Activated CD4-positive, alpha-beta T cell treated with anti-CD3 and anti-CD28 coated beads, Interleukin-2, Interleukin-4, amounts not matched to agents 100 ng/mL and 50 ng/mL, durations not matched to agents 16 hours and 8 hours (primary cell): Measurements from ENCODE around the gene OR1E1.
"Not testable (repeated sequence)": the region's sequence is repeated elsewhere in the genome, so short reads cannot be mapped to it uniquely, and the experiment has no call there.

Source experiments
- DNase-seq: peaks from one replicate; pipeline ENCODE4 v3.0.0-alpha.2; 2020; ENCODE audit warnings: low spot score

Gene OR1E1, protein sequence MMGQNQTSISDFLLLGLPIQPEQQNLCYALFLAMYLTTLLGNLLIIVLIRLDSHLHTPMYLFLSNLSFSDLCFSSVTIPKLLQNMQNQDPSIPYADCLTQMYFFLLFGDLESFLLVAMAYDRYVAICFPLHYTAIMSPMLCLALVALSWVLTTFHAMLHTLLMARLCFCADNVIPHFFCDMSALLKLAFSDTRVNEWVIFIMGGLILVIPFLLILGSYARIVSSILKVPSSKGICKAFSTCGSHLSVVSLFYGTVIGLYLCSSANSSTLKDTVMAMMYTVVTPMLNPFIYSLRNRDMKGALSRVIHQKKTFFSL

DNA sequence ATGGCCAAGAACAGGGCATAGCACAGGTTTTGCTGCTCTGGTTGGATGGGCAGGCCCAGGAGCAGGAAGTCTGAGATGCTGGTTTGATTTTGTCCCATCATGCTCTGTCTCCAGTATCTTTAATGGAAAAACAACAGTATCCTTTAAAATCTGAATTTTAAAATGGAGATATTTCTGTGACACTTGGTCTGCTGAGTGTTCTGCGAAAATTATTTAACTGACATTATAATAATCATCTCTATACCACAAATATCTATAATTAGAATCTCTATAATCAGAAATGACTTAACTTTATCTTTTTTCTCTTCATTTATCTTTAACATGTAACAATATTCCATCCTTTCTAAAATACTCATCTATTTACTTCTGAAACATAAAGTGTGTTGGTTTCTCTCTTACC lies at the start of gene OR1E1:
Gene OR1E1 (minus strand): TSS at position 101 of the 400 bp plus-strand sequence. CDS start 0 bp downstream, at position 101.
- no peak for DNase-seq

DNA sequence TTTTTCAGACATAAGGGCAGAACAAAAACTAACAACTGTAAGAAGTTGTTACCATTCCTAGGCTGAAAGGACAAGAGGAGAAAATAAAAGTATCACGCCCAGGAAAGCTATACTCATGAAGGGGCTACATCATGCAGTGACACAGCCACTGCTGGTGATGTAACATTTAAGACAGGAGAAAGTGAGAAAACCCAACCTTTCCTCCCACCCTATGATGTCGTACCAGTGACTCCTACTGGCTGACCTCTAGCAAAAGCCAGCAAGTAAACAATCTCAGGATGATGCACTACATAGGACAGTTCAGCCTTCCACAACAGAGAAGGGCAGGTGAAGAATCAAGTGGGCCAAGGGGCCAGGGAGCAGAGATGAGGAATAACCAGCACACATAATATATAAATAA lies 49.4 kb upstream of the OR1E1 start:
- DNase-seq: no peak

DNA sequence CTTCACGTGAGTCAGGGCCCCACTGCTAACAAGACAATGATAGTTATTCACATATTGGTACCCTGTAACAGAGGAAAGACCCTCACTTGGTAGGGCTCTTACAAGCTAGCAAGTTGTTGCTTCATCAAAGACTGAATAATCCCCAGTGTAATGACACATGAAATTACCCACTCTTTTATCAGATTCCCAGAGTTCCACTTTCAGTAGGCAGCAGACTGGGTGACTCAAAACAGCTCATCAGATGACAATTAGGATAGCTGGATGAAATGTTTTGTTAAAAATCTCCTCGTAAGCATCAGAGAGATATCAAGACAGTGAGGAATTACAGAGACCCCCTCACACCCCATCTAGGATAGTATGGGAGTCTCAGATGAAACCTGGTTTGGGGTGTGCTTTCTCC lies 42.2 kb upstream of the OR1E1 start:
- DNase-seq: no peak

DNA sequence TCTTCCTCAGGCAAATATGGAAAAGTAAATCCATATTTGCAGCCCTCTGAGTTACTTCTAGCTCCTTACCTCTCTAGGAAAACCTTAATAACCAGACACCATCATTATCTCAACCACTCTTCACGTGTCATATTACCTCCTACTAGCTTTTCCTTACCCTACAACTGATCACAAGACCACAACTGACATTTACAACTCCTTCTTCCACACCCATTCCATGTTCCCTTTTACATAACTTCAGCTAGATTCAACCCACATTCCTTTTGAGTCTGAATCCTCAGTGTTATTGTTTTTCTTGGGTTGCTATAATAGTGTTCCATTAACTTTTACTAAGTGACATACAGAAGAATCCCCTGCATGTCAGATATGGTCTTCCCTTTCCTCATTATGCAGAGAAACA lies 40.2 kb upstream of the OR1E1 start:
- DNase-seq: no peak

DNA sequence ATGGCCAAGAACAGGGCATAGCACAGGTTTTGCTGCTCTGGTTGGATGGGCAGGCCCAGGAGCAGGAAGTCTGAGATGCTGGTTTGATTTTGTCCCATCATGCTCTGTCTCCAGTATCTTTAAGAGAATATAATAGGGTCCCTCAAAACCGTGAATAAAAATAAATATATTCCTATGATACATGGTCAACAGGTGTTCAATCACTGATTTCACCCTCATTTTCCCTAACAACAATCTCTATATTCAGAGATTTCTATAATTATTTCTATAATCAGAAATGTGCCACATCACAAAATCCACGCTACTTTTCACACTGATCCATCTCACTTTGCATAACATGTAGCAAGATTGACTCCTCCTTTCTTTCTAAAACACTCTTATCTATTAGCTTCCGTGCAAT lies 35.5 kb upstream of the OR1E1 start, which contains the start of gene OR1E2:
Gene OR1E2 (minus strand): TSS at position 101 of the 400 bp plus-strand sequence. CDS start 0 bp downstream, at position 101.
- DNase-seq: no peak

DNA sequence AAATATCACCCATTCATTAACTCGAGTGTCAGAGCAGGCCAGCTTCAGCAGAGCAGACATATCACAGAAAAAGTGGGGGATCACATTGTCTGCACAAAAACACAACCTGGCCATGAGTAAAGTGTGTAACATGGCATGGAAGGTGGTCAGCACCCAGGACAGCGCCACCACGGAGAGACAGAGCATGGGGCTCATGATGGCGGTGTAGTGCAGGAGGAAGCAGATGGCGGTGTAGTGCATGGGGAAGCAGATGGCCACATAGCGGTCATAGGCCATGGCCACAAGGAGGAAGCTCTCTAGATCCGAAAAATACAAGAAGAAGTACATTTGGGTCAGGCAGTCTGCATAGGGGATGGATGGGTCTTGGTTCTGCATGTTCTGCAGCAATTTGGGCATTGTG lies 35.0 kb upstream of the OR1E1 start:
- DNase-seq: not testable (repeated sequence)

DNA sequence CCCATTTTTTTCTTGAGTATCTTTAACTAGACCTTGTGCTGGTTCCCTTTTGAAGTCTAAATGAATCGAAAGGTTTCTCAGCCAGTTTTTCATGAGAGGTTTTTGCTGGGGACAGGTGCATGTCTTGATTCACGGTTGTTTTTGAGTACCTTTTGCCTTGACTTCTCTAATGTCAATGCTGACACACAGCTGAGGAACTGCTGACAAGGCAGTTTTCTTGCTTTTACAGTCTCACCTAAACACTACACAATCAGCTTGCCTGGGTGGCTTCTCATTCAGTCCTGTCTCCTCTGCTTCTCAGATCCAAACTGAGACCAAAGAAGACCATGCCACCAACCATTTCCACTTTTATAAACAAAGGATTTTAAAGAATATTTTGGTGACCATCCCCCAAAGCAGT lies 20.0 kb upstream of the OR1E1 start:
- no peak for DNase-seq

DNA sequence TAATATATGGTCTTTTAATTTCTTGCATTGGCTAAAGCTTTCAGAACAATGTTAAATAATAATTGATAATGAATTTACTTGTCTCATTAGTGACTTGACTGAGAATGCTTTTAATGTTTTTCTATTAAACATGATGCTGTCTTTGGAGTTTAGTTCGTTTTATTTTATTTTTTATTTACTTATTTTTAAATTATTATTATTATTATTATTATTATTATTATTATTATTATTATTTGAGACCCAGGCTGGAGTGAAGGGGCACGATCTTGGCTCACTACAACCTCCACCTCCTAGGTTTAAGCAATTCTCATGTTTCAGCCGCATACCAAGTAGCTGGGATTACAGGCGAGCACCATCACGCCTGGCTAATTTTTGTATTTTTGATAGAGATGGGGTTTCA lies 17.4 kb upstream of the OR1E1 start:
- DNase-seq: no peak

DNA sequence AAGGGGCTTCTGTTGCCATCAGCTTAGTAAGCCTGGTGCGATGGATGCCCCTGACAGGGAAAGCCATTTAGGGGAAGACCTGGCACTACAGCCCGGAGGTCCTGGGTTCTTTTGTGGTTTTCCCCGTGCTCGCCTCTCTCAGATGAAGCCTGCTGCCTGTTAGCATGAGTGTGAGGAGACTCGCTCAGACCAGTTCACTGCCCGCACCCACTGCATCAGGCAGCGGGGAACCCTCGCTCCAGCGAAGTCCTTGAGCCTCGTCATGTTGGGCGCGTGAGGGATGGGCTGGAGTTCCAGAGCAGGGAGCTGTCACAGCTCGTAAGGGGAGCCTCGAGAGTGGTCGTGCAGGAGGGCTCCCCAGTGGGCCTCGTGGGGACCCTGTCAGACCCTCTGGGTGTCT lies 14.0 kb upstream of the OR1E1 start:
- not testable (repeated sequence) for DNase-seq

DNA sequence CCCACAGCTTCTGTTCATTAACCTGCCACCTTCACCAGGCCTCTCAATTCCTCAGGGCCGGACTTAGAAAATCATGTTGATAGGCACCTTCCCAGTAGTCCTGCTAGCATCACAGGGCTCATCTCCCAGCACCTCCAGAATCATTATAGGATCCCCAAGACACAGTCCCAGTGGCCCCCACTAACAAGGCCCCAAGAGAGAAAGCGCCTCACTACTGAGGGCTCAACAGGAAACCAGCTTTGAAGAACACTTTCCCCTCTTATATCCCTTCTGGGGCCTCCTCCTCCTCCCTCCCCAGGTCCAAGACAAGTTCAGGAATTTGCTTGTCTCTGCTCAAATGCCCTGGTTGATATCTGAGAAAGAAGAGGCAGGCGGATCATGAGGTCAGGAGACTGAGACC lies 12.9 kb upstream of the OR1E1 start, which contains the start of gene OR3A3:
Gene OR3A3 (plus strand): TSS at position 301 of the 400 bp plus-strand sequence.
- no peak for DNase-seq

DNA sequence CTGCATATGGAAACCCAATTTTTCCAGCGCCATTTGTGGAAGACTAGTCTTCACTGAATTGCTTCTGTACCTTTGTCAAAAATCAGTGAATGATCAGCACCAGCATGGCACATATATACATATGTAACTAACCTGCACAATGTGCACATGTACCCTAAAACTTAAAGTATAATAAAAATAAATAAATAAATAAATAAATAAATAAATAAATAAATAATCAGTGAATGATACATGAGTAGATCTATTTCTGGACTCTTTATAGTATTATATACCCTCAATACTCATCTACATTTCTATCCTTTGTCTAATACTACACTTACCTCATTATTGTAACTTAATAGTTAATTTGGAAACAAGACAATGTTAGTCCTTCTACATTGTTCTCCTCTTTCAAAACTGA lies 5.6 kb upstream of the OR1E1 start:
- not testable (repeated sequence) for DNase-seq

DNA sequence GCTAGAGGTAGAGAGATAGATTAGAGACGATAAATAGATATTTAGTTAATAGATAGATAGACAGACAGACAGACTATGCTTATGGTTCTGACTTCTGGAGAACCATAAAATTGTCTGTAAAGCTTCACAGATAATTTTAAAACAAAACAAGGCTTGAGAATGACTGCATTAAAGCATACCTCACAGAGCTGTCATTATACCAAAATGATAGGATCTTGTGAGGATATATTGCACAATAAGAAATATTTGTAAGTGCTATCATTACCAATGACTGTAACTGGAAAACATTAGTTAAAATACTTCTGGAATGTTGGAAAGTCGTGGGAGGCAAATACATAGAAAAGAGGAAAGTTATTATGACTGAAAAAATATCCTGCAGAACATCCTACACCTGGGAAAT lies 3.6 kb upstream of the OR1E1 start:
- no peak for DNase-seq

DNA sequence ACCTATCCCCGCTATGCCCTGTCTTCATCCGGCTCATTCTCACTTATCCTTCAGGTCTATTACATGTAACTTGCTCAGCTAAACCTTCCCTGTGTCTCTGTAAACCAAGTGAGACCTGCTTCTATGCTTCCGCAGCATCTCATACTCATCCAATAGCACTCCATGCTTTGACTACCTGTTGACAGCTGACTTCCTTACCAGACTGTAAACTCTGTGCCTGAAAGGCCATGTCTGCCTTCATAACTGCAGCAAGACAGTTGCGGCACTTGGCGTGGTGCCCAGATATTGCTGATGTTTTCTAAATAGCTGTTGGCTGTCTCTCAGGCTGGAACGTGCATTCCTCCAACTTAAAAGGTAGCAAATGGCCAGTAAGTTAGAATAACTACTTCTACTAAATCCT lies 1.8 kb upstream of the OR1E1 start:
- DNase-seq: no peak

DNA sequence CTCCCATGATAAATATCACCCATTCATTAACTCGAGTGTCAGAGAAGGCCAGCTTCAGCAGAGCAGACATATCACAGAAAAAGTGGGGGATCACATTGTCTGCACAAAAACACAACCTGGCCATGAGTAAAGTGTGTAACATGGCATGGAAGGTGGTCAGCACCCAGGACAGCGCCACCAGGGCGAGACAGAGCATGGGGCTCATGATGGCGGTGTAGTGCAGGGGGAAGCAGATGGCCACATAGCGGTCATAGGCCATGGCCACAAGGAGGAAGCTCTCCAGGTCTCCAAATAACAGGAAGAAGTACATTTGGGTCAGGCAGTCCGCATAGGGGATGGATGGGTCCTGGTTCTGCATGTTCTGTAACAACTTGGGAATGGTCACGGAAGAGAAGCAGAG lies 409 bp downstream of the OR1E1 start:
- DNase-seq: not testable (repeated sequence)

DNA sequence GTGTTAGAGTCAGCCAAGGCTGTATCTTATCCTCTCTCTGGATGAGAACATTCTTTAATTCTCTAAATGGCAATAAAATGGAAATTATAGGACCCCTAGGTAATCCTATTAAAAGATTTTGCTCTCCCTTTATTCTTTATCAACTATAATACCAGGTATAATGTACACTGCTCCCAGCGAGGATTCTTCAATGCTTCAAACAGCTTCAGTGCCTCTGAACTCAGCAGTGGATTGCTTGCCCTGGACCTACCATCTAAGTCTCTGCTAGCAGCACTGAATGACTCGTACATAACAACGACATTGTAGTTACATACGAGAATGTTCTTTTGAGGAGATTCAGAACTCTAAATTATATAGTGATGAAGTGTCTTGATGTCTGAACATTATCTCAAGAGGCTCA lies 8.4 kb downstream of the OR1E1 start:
- DNase-seq: no peak

DNA sequence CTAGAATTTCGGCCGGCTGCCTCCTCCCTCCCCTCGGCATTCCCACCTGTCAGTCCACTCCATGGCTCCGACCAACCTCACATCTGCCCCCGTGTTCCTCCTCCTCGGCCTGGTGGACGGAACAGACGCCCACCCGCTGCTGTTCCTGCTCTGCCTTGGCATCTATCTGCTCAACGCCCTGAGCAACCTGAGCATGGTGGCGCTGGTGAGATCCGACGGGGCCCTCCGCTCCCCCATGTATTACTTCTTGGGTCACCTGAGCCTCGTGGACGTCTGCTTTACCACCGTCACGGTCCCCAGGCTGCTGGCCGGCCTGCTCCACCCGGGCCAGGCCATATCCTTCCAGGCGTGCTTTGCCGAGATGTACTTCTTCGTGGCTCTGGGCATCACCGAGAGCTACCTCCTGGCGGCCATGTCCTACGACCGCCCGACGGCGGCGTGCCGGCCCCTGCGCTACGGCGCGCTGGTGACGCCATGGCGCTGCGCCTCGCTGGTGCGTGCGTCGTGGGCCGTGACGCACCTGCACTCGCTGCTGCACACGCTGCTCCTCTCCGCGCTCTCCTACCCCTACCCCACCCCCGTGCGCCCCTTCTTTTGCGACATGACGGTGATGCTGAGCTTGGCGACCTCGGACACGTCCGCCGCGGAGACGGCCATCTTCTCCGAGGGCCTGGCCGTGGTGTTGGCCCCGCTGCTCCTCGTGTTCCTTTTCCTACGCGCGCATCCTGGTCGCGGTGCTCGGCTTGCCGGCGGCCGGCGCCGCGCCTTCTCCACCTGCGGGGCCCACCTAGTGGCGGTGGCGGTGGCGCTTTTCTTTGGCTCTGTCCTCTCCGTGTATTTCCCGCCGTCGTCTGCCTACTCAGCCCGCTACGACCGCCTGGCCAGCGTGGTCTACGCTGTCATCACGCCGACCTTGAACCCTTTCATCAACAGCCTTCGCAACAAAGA lies 12.1 kb downstream of the OR1E1 start, which contains the start of gene OR3A2:
Gene OR3A2 (minus strand): TSS at position 440 of the 948 bp plus-strand sequence.
- no peak for DNase-seq

DNA sequence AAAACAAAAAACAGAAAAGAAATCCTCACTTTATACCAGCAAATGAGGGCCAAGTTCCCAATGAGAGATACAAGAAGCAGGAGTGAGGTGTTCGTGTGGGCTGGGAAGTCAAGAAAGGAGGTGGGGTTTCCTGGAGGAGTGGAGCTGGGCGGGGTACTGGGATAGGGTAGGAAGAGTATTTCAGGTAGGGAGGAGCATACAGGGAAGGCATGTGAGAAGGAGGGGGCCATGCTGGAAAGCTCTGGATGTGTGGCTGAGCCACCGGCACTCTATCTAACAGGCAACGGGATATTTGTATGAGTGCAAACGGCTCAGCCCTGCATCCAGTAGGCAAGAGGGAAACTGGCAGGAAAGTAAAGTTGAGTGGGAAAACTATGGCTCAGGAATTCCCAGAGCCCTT lies 16.3 kb downstream of the OR1E1 start:
- no peak for DNase-seq

DNA sequence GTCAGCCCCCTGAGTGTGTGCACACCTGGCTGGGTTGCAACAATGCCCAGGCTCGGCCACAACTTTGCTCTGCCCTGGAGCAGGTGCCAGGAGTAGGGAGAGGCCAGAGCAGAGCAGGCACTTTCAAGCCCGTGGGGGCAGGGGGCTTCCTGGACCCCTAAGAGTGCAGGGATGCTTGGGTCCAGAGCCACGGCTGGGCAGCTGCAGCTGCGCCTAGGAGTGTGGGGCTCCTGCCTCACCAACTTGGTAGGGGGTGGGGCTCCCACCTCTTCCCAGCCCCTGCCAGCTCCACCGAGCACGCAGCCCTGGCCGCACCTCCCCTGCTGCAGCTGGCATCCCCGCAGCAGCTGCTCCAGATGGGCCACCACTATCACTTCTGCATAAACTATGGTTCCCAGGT lies 19.9 kb downstream of the OR1E1 start:
- DNase-seq: no peak

DNA sequence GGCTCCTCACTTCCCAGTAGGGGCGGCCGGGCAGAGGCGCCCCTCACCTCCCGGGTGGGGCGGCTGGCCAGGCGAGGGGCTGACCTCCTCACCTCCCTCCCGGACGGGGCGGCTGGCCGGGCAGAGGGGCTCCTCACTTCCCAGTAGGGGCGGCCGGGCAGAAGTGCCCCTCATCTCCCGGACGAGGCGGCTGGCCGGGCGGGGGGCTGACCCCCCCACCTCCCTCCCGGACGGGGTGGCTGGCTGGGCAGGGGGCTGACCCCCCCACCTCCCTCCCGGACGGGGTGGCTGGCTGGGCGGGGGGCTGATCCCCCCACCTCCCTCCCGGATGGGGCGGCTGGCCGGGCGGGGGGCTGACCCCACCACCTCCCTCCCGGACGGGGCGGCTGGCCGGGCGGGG lies 27.0 kb downstream of the OR1E1 start:
- not testable (repeated sequence) for DNase-seq
